Measurements from ENCODE around the gene FGF7.
"Not testable (repeated sequence)": the region's sequence is repeated elsewhere in the genome, so short reads cannot be mapped to it uniquely, and the experiment has no call there.

The FGF7 gene

DNA sequence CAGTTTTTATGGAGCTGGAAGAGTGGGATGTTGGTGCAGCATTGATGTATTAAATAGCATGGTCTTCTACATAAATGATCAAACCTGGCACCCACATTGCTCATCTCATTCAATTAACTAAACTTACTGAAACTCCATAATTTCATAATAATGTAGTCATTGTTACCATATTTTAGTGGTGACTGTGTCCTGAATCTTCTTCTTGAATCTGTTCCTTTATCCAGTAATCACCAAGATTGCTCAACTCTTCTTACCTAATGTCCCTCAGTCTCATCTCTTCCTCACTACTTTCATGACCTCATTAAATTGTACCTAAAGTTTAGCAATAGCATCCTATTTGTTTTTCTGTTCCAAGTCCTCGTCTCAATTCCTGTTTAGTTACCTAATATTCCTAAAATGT, 69.8 kb downstream of the FGF7 start:
- no peak overlapping the region for H3K27ac Mint-ChIP-seq
- H3K36me3 Mint-ChIP-seq (ENCODE audit: low read depth) = no peaks in the 10 kb centered on the region
- no peak for DNase-seq (ENCODE audit: low spot score)
- no peak overlapping the region for H3K4me3 Mint-ChIP-seq
- H3K9me3 Mint-ChIP-seq = no peaks in the 10 kb centered on the region
- H3K4me1 Mint-ChIP-seq (ENCODE audit: low read depth) = no peaks in the 10 kb centered on the region
- peaks cover 3% of the 10 kb centered on the region for H3K27me3 Mint-ChIP-seq (ENCODE audit: low read depth)

DNA sequence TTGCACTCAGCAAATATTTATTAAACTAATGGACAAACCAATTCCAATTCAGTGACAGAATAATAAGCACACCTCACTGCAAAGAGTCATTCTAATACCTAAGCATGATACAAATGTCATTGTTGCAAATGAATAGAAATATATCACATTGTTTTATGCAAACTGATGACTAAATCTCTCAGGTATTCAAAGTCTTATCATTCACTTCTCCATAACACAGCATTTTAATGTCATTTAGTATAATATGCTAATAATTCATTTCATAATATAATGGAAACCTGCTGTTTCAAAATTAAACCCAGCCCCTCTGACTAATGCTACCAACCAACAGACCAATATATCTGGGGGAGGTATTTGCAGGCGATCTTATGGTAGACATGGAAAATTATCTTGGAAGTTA, 71.8 kb downstream of the FGF7 start:
- Mint-ChIP-seq H3K4me1 (ENCODE audit: low read depth) (no peaks in the 10 kb centered on the region), H3K27ac (no peak overlapping the region), H3K4me3 (no peak overlapping the region), H3K36me3 (ENCODE audit: low read depth) (no peaks in the 10 kb centered on the region), H3K9me3 (no peaks in the 10 kb centered on the region), H3K27me3 (ENCODE audit: low read depth) (peaks cover 2% of the 10 kb centered on the region)
- DNase-seq (ENCODE audit: low spot score) = no peak

DNA sequence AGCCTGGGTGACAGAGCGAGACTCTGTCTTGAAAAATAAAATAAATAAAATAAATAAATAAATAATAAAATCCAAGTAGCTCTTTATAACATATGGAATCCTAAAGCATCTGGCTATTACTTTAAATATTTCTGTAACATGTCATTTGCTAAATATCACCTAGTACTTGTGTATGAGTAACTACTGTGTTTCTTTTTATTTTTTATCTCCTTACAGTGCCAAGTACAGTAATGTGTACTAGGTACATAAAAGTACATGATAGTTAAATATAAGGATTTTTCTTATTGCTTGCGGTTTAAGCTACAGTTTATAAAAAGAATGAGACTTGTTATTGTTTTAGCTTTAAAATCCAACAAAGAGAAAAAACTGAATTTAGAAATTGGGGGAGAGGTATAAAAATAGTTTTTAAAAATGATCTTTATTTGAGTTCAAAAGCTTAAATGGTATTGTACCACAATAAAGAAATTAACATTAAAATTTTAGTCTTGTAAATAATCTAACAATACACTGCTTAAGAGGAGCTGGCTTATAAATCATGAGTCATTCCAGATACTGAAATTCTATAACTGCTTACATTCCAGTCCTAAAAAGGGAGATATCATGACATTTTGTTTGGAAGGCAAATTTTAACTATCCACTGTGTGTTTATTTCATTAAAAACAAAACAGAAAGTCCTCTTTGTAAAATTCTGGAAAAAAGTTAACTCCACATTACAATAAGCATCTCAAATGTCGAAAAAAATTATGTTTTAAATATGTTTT, 73.1 kb downstream of the FGF7 start:
- H3K36me3 Mint-ChIP-seq (ENCODE audit: low read depth) = no peaks in the 10 kb centered on the region
- no peaks in the 10 kb centered on the region for H3K9me3 Mint-ChIP-seq
- H3K27me3 Mint-ChIP-seq (ENCODE audit: low read depth) = peaks cover under 1% of the 10 kb centered on the region
- H3K4me1 Mint-ChIP-seq (ENCODE audit: low read depth) = no peaks in the 10 kb centered on the region
- H3K27ac Mint-ChIP-seq = no peak overlapping the region
- H3K4me3 Mint-ChIP-seq = no peak overlapping the region
- DNase-seq (ENCODE audit: low spot score) = no peak

DNA sequence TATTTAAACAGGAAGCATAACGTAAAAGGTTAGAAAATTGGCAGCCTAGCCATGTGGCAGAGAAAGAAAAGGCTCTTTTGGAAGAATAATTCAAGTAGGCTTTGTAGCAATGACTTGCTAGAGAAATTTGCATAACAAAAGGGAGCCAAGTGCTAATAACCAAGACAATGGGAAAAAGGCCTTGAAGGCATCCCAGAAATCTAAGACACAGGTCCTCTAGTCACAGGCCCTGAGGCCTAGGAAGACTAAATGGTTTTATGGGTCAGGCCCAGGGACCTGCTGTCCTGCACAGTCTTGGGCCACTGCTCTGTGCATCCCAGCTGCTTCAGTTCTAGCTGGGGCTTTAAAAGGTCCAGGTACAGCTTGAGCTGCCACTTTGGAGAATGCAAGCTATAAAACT, 78.5 kb downstream of the FGF7 start:
- Mint-ChIP-seq H3K9me3 (peaks cover 9% of the 10 kb centered on the region), H3K27me3 (ENCODE audit: low read depth) (peaks cover 2% of the 10 kb centered on the region), H3K27ac (no peak overlapping the region), H3K4me1 (ENCODE audit: low read depth) (no peaks in the 10 kb centered on the region), H3K36me3 (ENCODE audit: low read depth) (no peaks in the 10 kb centered on the region), H3K4me3 (no peak overlapping the region)
- DNase-seq (ENCODE audit: low spot score) = no peak

DNA sequence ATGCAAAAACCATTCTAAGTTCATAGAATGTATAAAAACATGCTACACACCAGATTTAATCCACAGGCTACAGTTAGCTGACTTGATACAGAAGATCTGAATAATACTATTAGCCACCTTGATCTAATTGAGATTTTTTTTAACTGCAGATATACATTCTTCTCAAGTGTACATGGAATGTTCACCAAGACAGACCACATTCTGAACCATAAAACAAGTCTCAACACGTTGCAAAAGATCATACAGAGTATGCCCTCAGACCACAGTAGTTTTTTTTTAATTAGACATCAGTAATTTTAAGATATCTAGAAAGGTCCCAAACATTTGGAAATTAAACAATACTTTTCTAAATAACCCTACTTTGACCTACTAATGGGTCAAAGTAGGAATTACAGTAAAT, 83.3 kb downstream of the FGF7 start:
- Mint-ChIP-seq H3K4me1 (ENCODE audit: low read depth) (no peaks in the 10 kb centered on the region), H3K27me3 (ENCODE audit: low read depth) (peaks cover 2% of the 10 kb centered on the region), H3K36me3 (ENCODE audit: low read depth) (no peaks in the 10 kb centered on the region), H3K4me3 (no peak overlapping the region), H3K9me3 (peaks cover 9% of the 10 kb centered on the region), H3K27ac (no peak overlapping the region)
- no peak for DNase-seq (ENCODE audit: low spot score)

DNA sequence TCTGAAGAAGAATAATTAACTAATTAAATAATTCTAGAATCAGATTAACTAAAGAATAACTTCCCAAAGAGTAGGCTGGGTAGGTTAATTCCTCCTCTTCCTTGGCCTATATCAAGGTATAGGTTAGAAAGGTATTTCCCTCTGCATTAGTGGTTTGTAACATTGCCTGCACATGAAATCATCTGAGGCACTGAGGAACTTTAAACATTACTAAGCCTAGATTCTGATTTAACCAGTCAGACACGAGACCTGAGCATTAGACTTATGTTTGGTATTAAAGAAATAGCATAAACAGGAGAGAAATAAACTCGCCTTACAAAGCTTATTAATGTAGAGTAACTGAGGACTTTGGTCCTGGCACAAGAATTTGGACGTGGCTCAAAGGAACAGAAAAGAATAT, 84.2 kb downstream of the FGF7 start:
- Mint-ChIP-seq H3K27me3 (ENCODE audit: low read depth) (peaks cover 2% of the 10 kb centered on the region), H3K27ac (no peak overlapping the region), H3K4me3 (no peak overlapping the region), H3K9me3 (peaks cover 9% of the 10 kb centered on the region), H3K36me3 (ENCODE audit: low read depth) (no peaks in the 10 kb centered on the region), H3K4me1 (ENCODE audit: low read depth) (no peaks in the 10 kb centered on the region)
- DNase-seq (ENCODE audit: low spot score) = no peak

DNA sequence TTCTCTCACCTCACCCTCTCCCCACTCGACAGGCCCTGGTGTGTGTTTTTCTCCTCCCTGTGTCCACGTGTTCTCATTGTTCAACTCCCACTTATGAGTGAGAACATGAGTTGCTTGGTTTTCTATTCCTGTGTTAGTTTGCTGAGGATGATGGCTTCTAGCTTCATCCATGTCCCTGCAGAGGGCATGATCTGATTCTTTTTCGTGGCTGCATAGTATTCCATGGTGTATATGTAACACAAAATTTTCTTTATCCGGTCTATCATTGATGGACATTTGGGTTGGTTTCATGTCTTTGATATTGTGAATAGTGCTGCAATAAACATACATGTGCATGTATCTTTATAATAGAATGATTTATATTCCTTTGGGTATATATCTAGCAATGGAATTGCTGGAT, 89.7 kb downstream of the FGF7 start:
- DNase-seq (ENCODE audit: low spot score); H3K27ac Mint-ChIP-seq; H3K36me3 Mint-ChIP-seq (ENCODE audit: low read depth); H3K9me3 Mint-ChIP-seq; H3K4me1 Mint-ChIP-seq (ENCODE audit: low read depth); H3K4me3 Mint-ChIP-seq; H3K27me3 Mint-ChIP-seq (ENCODE audit: low read depth): not testable (repeated sequence)

DNA sequence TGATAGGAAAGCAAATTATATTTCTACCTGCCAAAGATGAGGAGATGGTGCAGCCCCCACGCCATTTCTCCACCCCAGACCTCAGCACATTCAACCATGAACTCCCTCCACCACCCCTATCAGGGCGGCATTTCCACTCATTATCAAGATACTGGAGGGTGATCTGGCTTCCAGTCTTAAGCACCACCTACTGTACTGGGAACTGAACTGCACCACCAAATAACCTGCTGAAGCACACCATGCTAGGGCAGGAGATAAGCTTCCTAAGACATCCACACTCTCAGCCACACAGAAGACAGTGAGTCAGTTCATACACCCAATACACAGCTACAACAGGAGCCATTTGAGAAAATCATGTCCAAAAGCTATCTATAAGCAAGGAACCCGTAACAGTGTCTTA, 98.8 kb downstream of the FGF7 start:
- H3K4me3 Mint-ChIP-seq = no peak overlapping the region
- no peaks in the 10 kb centered on the region for H3K4me1 Mint-ChIP-seq (ENCODE audit: low read depth)
- peaks cover 21% of the 10 kb centered on the region for H3K9me3 Mint-ChIP-seq
- DNase-seq (ENCODE audit: low spot score) = no peak
- H3K27ac Mint-ChIP-seq = no peak overlapping the region
- no peaks in the 10 kb centered on the region for H3K27me3 Mint-ChIP-seq (ENCODE audit: low read depth)
- H3K36me3 Mint-ChIP-seq (ENCODE audit: low read depth) = no peaks in the 10 kb centered on the region

DNA sequence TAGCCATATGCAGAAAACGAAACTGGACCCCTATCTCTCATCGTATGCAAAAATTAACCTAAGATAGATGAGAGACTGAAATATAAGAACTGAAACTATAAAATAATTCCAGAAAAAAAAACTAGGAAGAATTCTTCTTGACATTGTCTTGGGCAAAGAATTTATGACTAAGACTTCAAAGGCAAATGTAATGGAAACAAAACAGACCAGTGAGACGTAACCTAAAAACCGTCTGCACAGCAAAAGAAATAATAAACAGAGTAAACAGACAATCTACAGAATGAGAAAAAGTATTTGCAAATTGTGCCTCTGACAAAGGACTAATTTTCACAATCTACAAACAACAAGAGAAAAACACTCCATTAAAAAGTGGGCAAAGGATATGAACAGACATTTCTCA, 105.2 kb downstream of the FGF7 start:
- Mint-ChIP-seq H3K27me3 (ENCODE audit: low read depth) (no peaks in the 10 kb centered on the region), H3K36me3 (ENCODE audit: low read depth) (no peaks in the 10 kb centered on the region), H3K4me3 (no peak overlapping the region), H3K4me1 (ENCODE audit: low read depth) (no peaks in the 10 kb centered on the region), H3K9me3 (peaks cover 10% of the 10 kb centered on the region), H3K27ac (no peak overlapping the region)
- no peak for DNase-seq (ENCODE audit: low spot score)

DNA sequence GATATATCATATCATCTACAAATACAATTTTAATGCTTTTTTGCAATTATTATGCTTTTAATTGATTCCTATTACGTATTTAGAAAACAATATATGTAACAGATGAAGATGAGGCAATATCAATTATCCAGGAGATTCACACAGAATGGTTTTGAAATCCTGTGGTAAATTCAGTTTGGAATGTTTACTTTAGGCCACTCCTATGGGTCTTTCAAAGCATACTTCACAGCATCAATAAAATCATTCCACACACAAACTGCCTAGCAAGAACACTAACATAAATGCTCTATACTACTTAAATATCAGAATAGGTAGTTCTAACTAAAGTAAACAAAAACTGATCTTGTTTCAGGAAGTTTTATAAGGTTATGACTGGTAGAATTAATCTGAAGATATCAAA, 107.0 kb downstream of the FGF7 start:
- no peaks in the 10 kb centered on the region for H3K4me1 Mint-ChIP-seq (ENCODE audit: low read depth)
- DNase-seq (ENCODE audit: low spot score) = no peak
- no peaks in the 10 kb centered on the region for H3K27me3 Mint-ChIP-seq (ENCODE audit: low read depth)
- peaks cover 20% of the 10 kb centered on the region for H3K9me3 Mint-ChIP-seq
- H3K27ac Mint-ChIP-seq = no peak overlapping the region
- H3K36me3 Mint-ChIP-seq (ENCODE audit: low read depth) = no peaks in the 10 kb centered on the region
- H3K4me3 Mint-ChIP-seq = no peak overlapping the region
